NCI-H526 (cell line): ENCODE results near the gene COL8A1.

Experiments
- DNase-seq, 2 experiments: peaks; one replicate each; lab custom pipeline; 2025; lab: John Stamatoyannopoulos, UW

COL8A1 gene

DNA sequence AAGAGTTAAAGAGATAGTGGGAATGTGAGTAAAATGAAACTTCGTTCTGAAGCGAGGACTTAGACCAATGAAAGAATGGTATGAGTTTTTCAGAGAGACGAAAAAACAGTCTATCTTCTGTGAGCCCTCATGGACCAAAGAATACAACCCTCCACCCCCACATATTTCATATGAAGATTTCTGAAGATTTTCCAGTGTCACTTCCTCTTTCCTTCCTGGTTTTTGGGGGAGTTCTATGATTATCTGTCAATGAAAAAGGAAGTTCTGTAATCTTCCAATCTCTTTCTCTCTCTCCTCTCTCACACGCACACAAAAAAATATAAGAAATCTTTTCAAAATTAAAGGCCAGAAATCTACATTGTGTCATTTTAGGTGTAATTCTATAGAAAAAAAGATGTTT is 206.9 kb downstream of the COL8A1 start:
- DNase-seq: no peak

DNA sequence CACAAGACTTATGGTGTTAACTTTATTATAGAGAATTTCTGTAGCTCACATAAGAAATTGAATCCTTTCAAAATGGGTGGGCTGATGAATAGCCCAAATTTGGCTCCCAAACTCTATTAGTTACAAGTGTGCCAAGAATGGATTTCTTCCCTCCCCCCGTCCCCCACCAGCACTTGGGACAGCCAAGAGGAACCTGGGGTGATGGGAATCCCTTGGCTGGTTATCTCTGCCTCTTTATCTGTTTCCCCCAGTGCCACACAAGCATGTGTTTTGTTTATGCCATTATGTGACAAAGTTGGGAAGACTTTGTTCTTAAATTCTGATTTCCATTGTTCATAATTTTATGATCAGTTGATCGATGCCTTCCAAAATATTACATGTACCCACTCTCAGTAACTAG is 207.6 kb downstream of the COL8A1 start:
- no peak for DNase-seq

DNA sequence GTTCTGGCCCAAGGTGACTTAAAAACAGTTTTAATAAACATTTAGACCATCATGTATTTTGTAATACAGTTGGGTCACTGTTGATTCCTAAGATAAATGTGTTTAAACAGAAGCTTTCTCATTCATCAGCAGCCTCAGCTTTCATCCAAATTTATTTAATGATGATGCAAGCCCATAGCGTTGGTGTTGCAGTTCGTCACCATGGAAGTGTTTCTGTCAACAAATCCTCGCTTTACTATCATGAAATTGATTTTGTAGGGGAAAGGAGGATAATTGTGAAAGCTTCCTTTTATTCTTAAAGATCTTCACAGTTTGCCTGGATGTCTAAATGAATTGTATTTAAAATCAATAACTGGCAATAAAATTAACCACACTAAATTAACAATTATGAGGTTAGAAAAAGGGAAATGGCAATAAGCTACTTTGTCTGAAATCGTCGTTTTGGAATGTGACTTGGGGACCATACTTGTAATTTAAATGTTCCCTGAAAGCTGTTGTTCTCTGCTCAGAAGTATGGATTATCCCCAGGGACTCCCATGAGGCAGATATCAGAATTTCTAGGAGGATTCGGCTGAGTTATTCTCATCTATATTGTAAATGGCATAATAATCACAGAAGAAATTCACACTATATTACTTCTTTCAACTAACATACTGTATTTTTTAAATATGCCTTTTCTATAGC is 208.2 kb downstream of the COL8A1 start:
- no peak for DNase-seq

DNA sequence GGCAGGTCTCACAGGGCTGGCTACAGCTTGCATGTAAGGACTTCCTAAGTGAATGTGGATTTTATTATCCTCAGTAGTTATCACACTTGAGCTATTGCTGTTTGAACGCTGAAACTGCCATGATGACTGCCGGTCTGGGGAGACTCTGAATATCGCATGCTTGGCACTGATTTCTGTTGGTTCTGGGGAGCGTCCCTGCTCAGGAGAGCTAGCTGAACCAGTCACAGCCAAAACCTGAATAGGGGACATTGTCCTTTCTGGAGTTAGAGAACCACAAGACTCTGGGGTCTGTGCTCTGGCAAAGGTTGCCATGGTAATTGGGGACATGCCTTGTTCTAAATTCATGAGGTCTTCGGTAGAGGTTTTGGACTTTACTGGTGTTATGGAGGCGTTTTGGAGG is 210.0 kb downstream of the COL8A1 start:
- no peak for DNase-seq
